HuH-7 (cell line): ENCODE data around the gene HPX.

Experiments used
- DNase-seq: peaks from one replicate; pipeline ENCODE4 v3.0.0; 2011; ENCODE audit warnings: low spot score

The HPX gene

GRCh38 chr11:6440906-6441358 lies at the start of gene HPX:
Gene HPX, minus strand, starts transcription at chr11:6440987. Its CDS starts 24 bp downstream, at chr11:6440963.
- peak; percentile 61 for DNase-seq

DNA sequence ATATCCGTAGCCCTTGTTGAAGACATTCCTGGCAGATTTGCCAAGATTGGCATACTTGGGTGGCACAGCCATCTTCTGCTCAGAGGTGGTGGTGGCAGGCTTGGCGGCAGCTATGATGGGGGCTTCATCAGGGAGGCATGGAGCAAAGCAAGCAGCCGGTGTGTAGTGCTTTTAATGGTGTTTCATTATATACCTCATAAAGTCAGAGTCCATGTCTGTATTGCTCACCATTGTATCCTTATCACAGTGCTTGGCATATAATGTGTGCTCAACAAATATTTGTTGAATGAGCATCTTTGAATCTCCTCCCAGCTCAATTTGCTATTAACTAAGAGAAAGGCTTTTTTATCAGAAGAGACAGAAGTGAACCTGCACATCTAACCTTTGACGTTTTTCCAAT lies 48.5 kb upstream of the HPX start:
- DNase-seq = peak; percentile 55

DNA sequence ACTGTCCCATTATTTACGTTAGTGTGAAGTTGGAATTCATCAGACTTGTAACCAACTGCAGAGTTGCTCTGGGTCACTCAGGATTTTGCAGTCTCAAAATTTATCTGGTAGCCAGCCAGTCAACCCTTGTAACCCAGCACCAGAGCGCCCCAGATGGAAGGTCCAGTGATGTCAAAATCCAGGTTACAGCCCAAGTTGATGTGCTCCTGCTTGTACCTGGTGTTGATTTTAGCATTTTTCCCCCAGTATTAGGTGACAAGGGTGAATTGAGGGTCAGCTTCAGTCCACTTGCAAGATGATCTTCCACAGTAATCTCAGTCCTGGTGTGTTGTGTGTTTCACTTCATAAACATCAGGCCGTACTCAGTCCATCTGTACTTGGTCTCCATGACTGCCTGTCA lies 48.0 kb upstream of the HPX start:
- no peak for DNase-seq

DNA sequence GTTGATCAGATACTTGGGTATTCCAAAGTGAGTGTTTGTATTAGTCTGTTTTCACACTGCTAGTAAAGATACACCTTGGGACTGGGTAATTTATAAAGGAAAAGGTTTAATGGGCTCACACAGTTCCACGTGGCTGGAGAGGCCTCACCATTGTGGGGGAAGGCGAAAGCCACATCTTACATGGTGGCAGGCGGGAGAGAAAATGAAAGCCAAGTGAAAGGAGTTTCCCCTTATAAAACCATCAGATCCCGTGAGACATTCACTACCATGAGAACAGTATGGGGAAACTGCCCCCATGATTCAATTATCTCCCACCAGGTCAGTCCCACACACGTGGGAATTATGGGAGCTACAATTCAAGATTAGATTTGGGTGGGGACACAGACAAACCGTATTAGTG lies 47.6 kb upstream of the HPX start:
- no peak for DNase-seq

DNA sequence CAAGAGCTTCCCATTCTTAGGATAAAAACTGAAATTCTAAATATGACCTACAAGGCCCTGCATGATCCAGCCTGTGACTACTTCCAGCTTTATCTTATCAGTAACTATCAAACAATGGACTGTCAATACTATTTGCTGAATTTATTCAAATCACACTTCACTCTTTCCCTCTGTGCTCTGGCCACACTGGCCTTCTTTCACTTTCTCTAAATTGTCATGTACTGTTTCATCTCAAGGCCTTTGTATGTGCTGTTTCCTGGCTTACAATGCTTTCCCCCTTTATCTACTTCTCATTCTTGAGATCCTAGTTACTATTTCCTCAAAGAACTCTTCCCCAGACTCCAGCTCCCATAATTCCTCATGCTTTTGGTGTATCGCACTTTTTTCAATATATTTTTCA lies 46.2 kb upstream of the HPX start:
- no peak for DNase-seq

DNA sequence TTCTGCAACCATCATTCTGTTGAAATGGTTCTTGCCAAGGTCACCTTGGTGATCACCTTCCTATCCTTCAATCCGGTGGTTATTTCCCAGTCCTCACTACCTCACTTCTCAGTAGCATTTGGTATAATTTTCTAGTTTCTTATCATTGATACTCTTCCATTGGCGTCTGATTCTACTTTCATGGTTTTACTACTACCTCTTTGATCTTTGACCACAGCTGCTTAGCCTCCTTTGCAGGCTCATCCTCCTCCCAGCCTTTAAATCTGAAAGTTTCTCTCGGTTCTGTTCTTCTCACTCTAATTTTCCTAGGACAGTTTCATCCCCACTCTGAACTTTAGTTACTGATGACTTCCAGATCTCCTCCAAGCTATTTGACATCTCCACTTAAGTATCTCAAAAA lies 45.5 kb upstream of the HPX start:
- DNase-seq = no peak

- DNase-seq = no peak
These were observed 44.9 kb upstream of the HPX start for GRCh38 chr11:6485661-6486060.

GRCh38 chr11:6483015-6483414 lies 42.2 kb upstream of the HPX start:
- no peak for DNase-seq

- DNase-seq = no peak
These were observed 41.7 kb upstream of the HPX start for GRCh38 chr11:6482441-6482840.

DNA sequence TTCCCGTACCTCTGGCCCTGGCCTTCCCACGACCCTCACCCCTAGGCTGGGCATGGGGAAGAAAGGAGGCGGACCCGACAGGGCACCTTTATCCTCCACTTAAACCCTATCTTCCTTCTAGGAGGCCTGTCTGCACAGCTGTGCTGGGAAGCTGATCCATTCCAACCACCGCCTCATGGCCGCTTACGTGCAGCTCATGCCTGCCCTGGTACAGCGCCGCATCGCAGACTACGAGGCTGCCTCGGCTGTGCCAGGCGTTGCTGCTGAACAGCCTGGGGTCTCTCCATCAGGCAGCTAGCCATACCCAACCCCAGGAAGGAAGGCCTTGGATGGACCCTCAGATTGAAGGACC lies 41.1 kb upstream of the HPX start:
- no peak for DNase-seq

- peak; percentile 96 for DNase-seq
These were observed 40.5 kb upstream of the HPX start, which contains the start of the genes ARFIP2 and TIMM10B for GRCh38 chr11:6481012-6481923. Gene ARFIP2, minus strand, starts transcription at chr11:6481331. Its CDS starts 910 bp downstream, at chr11:6480421. Gene TIMM10B, plus strand, starts transcription at chr11:6481501. Its CDS starts 16 bp downstream, at chr11:6481517.

- no peak for DNase-seq
These were observed 39.6 kb upstream of the HPX start for GRCh38 chr11:6480299-6480914.

GRCh38 chr11:6476571-6476970 lies 35.8 kb upstream of the HPX start:
- DNase-seq = no peak

- DNase-seq = peak; percentile 49
These were observed 35.1 kb upstream of the HPX start for GRCh38 chr11:6475936-6476335.

DNA sequence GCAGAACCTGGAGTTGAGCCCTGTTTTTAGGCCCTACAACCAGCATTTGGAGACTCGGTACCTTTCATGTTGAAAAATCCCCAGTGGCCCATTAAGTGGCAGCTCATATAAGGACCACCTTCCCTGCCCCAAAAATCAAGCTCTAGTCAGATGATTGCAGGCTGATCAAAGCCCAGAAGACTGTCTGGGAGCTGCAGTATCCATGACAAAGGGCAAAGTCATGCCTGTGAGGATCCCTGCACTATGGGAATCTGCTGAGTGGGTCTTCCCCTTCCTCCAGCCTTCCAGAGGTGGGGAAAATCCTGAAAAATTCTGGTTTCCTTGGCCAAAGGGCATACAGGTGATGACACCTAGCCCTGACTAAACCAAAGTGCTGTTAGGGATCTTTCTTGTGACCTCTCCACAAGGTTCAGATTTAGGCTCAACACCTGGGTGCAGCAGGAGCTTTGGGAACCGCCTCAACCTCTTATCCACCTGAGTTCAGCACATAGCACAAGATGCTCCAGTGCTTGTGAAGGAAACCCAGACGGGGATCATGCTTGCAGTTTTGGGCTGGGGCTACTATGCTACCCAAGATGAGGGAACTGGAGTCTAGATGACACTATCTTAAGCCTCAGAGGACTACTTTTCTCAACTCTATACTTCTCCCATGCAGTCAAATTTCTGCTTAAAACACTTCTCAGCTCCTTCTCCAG lies 34.2 kb upstream of the HPX start:
- DNase-seq = no peak

DNA sequence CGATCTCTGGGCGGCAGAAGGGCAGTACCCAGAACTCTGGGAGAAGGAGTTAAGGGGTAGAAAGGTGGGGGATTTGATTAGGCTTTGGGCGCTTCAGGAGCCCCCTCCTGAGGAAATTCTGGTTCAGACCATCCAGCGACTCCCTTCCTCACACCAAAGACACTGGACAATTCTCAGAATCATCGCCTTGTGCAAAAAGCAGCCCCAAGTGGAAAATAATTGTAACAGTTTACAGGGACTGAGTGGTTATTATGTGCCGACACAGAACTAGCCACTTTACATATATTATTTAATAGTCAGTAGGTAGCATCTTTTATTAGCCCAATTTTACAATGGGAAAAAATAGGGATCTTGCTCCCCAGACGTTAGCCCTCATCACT lies 33.6 kb upstream of the HPX start:
- no peak for DNase-seq

- DNase-seq = peak; percentile 94
These were observed 32.9 kb upstream of the HPX start, which contains the start of gene TRIM3 for GRCh38 chr11:6473451-6474412. Gene TRIM3, minus strand, starts transcription at chr11:6473941. Its CDS starts 8,246 bp downstream, at chr11:6465695.

DNA sequence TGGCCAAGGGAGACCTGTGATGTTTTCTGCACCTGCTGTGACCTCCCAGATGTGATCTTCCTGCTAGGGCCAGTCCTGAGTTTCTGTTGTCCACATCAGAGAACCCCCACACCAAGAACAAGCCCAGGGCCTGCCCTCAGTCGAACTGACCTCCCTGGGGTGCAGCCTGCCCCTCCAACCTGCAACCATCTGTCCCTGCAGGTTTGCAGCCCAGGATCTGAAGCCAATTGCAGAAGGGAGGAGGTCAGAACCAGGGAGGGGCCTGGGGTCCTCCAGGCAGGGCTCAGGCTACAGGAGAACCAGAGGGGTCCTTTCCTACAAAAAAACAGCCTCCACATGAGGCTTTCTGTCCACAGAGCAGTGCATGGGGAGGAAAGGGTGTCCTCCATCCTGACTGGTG lies 32.1 kb upstream of the HPX start:
- no peak for DNase-seq

- no peak for DNase-seq
These were observed 28.8 kb upstream of the HPX start for GRCh38 chr11:6469599-6469998.

DNA sequence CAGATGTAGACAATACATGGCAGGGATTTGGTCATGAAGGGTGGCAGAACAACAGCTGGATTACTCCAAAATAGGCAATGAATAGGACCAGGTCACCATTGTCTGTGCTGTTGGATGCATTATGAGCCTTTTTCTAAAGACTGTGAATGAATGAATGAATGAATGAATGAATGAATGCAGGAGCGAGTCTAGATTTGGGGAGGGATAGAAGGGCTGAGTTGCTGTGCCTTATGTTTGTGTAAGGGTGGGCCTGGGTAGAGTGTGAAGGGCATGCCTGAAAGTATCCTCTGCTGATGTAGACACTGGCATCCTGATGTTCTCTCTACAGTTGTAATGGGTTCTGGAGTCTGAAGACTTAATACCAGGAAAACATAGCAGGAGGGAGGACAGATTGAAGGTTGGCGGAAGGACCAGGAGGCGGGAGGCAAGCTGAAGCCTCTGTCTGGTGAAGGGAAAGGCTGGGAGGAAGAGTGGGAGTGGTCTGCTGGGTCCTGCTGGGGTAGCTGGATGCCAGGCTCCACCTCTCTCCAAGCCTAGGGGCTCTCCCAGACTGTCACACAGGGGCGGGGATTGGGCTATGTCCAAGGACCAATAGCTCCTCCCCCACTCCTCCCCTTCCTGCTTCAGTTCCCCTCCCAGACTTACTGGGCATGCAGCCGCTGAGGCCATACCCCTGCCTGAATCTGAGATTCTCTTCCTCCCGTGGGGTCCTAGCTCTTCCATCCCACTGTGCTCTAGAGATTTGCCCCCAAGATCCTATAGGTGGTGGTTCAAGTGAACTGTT lies 28.1 kb upstream of the HPX start:
- peak; percentile 98 for DNase-seq

DNA sequence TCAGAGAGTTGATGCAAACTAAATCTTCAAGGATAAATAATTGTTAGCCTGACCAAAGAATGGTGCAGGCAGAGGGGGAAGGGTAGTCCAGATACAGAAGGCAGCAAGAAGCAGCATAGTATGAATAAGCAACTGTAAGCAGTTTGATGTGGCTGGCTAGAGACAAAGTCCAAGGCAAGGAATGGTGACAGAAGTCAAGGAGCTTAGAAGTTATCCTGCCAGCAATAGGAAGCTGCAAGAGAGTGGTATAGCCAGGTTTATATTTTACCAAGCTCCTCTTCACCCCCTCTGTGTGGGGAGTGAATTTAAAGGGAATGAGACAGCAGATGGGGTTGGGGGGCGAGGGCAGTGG lies 18.3 kb upstream of the HPX start:
- DNase-seq = no peak
